Measurements from ENCODE around the gene ARRDC1. TPM values are rescaled to one million over a fixed set of nuclear protein-coding genes. Genes with fewer than 3 reads are reported as not detected.
A peak's percentile ranks its signal among the peaks of the same experiment; 100 is the strongest.

The ARRDC1 gene
- total and polyA plus RNA-seq, 9 of the 15 experiments (the other 6 are each of a cell fraction or from before 2014, with no cell fraction given), result 0.21 to 45.3 (median 18.6) TPM

- TF ChIP-seq ZNF274 (IDR thresholded peaks at IDR 0.05; ENCODE audit: borderline replicate concordance, low read depth, low read length), result no peak
- no peak for TF ChIP-seq ZNF311 (CRISPR knock-in tag; IDR thresholded peaks at IDR 0.05)
- TF ChIP-seq ZBTB49 (CRISPR knock-in tag; IDR thresholded peaks at IDR 0.05; ENCODE audit: borderline replicate concordance), result no peak; the same call in 1 of the 2 replicates
- no peak for TF ChIP-seq GATAD2A (IDR thresholded peaks at IDR 0.05)
- no peak for TF ChIP-seq KDM2B (CRISPR knock-in tag; IDR thresholded peaks at IDR 0.05)
- TF ChIP-seq ZNF445 (CRISPR knock-in tag; IDR thresholded peaks at IDR 0.05; ENCODE audit: low read depth), result no peak
- TF ChIP-seq MYC (IDR thresholded peaks at IDR 0.05; ENCODE audit: low read depth, low read length), result peak; percentile 79
- peak; percentile 89 for TF ChIP-seq MYC (CRISPR knock-in tag; IDR thresholded peaks at IDR 0.05; ENCODE audit: borderline replicate concordance, low read depth)
- no peak for TF ChIP-seq JUN (IDR thresholded peaks at IDR 0.05; ENCODE audit: borderline replicate concordance, low read depth, low read length)
- no peak for TF ChIP-seq JUN (CRISPR knock-in tag; IDR thresholded peaks at IDR 0.05; ENCODE audit: borderline replicate concordance)
- peak; percentile 80; the same call in 1 of the 2 replicates for TF ChIP-seq PHB (CRISPR knock-in tag; IDR thresholded peaks at IDR 0.05)
- no peak for TF ChIP-seq MIER1 (IDR thresholded peaks at IDR 0.05; ENCODE audit: low read depth)
- no peak for TF ChIP-seq RUNX1 (IDR thresholded peaks at IDR 0.05; ENCODE audit: low read depth)
- peak; percentile 97 for TF ChIP-seq GABPA (tag; conservative IDR thresholded peaks at IDR 0.05; ENCODE audit: low read depth)
- peak; percentile 81; the same call in 1 of the 2 replicates for TF ChIP-seq HMG20B (CRISPR knock-in tag; IDR thresholded peaks at IDR 0.05)
- no peak for TF ChIP-seq BRF2 (IDR thresholded peaks at IDR 0.05; ENCODE audit: borderline replicate concordance, insufficient read depth, insufficient read length)
- TF ChIP-seq ZNF146 (CRISPR knock-in tag; IDR thresholded peaks at IDR 0.05; ENCODE audit: unreplicated experiment), result no peak
- peak; percentile 72; the same call in 1 of the 2 replicates for TF ChIP-seq ARID4B (CRISPR knock-in tag; IDR thresholded peaks at IDR 0.05)
- no peak for TF ChIP-seq CGGBP1 (CRISPR knock-in tag; IDR thresholded peaks at IDR 0.05)
These were observed 12.9 kb downstream of the ARRDC1 start, which contains the start of gene EHMT1 (continued) for GRCh38 chr9:137618105-137619067.

All from K562 (cell line).